NCI-H1092 (cell line): Measurements from ENCODE around the gene GPR3.
A peak's percentile ranks its signal among the peaks of the same experiment; 100 is the strongest.

Source experiments
- DNase-seq: peaks from one replicate; lab custom pipeline; 2025; lab: John Stamatoyannopoulos, UW

GPR3 gene

DNA sequence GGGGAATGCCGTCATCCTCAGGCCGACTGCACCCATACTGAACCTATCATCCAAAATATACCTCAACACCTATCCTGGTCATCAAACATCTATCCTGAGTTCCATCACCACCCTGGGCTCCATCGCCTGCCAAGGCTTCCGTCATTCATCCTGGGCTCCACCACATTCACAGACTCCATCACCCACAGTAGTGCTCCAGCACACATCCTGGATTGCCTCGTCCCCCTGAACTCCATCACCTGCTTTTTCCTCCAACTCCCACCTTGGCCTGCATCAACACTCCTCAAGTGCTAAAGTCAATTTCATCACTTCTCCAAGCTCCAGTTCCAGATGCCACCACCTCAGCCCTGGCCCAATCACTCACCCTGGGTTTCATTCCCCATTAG lies 33.5 kb upstream of the GPR3 start:
- DNase-seq: no peak

DNA sequence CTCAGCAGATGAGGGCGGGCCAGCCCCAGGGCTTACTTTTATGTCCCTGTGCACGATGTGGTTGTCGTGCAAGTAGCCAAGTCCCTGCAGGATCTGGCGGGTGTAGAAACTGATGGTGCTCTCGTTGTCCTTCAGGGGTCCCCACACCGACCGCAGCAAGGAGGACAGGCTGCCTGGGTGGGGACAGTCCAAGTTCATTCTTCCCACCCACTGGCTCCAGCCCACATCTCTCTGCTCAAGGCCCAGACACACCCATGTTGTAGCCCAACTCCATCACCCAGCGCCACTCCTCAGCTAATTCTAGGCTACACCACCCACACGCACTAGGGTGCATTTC lies 32.6 kb upstream of the GPR3 start:
- DNase-seq: no peak

DNA sequence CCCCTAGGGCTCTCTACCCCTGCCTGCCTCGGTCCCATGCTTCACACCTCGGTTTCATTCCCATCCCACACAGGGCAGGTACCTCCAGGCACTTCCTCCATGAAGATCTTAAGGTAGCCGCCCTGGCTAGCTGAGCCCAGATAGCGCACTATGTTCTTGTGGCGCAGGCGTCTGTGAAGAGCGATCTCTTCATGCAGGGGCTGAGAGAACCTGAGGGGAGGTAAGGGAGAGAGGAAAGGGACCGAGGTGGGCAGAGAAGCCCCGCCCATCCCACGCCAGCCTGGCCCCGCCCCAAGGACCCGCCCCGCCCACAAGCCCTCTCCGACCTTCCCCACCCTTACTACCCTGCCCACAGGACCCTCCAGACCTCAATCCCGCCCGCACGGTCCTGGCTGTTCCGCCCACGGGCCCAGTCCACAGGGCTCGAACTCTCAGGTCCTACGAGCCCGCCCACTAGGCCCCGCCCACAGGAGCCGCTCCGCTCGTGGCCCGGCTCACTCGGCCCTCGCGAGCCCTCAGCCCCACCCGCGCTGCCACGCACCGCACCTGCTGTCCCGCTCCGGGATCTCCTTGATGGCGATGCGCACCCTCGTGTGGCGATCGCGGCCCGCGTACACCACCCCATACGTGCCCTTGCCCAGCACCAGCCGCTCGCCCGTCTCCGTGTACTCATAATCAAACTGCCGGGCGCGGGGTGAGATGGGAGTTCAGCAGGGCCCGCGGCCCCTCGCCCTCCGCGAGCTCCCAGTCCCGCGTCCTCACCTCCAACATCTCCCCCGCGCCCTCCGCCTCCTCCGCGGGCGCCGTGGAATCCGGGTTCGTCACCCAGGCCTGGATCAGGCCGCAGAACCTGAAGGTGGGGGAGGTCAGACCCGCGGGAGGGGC lies 32.0 kb upstream of the GPR3 start:
- DNase-seq: no peak

DNA sequence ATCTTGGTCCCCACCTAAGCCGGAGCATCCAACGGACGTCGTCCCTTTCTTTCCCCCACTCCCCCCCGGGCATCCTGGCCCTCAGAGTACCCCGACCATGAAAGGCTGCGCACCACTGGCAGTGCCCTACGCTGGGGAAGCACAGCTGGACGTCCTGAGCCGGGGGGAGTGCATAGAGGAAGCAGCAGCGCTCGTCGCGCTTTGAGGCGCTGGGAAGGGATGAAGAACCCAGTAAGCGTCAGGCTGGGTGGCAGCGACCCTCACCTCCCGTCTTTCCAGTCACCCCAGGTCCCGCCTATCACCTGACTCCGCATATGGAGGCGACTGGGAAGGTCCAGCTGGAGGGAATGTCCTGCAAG lies 31.4 kb upstream of the GPR3 start:
- DNase-seq: no peak

GRCh38 chr1:27361553-27361952 lies 30.9 kb upstream of the GPR3 start:
- DNase-seq: no peak

GRCh38 chr1:27363766-27364695 lies 28.4 kb upstream of the GPR3 start:
- no peak for DNase-seq

GRCh38 chr1:27364696-27365371 lies 27.6 kb upstream of the GPR3 start:
- DNase-seq: no peak

- peak; percentile 67 for DNase-seq
Measured at GRCh38 chr1:27365372-27366112, 26.9 kb upstream of the GPR3 start.

GRCh38 chr1:27366113-27366410 lies 26.4 kb upstream of the GPR3 start:
- DNase-seq: peak; percentile 42

GRCh38 chr1:27366411-27367159 lies 25.8 kb upstream of the GPR3 start, which contains the start of gene MAP3K6:
Gene MAP3K6, minus strand, starts transcription at chr1:27366961. Its CDS starts 364 bp downstream, at chr1:27366597.
- no peak for DNase-seq

DNA sequence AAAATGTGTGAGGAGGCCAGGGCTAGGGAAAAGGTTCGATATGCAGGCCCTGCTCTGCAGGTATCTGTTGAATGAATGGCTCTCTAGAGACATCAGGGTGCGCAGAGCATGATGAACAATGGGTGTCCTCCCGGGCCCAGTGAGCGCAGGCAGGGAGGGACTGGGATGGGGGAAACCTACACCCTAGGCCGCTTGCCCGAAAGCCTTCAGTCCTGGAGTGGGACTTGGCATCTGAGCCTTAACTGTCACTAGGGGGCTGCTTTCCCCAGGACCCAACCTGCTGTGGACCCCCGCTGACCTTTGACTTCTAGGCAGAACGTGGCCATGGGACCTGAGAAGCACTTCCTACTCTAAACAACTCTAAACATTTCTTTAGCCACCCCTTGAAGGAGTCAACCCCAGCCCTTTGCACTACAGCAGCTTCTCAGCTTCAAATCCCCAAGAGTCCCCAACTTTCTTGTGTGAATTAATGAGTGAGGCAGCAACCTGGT lies 25.2 kb upstream of the GPR3 start:
- no peak for DNase-seq

DNA sequence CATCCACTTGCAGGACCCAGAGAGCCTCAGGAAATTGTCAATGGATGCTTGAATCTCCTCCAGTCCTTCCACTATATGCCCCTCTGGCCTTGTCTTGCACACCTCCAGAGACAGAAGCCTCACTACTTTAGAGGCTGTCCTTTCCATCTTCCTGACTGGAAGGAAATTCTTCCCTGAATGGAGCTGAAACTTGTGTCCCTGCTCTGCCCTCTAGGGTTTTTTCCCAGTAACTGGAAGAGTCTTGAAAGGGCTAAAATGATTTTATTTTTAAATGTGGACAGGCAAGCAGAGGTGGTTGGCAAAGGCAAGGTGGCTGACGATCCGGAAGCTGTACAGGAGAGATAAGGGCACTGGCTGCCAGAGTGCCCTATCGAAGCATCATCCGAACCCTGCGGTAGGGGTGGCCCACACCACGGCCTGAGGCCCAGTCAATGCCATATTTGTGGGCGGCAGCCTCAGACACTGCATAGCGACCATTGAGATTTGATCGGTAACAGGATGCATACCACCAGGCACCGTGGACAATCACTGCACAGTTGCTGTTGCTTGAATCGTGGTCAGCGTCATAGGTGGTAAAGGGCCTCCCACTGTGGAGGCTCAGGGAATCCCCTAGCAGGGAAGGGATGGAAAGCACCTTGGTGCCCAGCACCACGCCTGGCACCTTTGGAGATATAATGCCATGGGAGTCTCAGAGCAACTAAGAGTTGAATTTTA lies 23.4 kb upstream of the GPR3 start:
- DNase-seq: no peak

DNA sequence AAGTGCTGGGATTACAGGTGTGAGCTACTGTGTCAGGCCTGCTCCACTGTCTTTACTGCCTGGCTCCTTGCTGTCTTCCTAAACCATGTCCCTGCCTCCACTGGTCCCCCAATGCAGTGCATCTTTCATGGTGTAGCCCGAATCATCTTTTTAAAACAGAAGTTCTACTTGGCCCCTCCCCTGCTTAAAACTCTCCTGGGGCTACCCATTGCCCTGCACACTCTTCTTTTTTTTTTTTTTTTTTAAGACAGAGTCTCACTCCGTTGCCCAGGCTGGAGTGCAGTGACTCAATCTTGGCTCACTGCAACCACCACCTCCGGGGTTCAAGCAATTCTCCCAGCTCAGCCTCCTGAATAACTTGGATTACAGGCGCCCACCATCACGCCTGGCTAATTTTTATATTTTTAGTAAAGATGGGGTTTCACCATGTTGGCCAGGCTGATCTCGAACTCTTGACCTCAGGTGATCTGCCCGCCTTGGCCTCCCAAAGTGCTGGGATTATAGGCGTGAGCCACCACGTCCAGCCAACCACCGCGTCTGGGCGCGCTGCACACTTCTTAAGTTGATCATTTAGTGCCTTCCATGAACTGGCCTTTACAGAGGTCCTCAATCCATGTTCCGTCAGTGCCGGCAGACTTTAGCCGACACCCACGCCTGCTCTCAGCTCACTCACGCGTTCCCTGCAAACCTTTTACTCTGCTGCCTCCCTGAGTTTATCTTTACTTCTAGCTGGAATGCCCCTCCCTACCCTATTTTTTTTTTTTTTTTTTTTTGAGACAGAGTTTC lies 20.2 kb upstream of the GPR3 start:
- DNase-seq: no peak

DNA sequence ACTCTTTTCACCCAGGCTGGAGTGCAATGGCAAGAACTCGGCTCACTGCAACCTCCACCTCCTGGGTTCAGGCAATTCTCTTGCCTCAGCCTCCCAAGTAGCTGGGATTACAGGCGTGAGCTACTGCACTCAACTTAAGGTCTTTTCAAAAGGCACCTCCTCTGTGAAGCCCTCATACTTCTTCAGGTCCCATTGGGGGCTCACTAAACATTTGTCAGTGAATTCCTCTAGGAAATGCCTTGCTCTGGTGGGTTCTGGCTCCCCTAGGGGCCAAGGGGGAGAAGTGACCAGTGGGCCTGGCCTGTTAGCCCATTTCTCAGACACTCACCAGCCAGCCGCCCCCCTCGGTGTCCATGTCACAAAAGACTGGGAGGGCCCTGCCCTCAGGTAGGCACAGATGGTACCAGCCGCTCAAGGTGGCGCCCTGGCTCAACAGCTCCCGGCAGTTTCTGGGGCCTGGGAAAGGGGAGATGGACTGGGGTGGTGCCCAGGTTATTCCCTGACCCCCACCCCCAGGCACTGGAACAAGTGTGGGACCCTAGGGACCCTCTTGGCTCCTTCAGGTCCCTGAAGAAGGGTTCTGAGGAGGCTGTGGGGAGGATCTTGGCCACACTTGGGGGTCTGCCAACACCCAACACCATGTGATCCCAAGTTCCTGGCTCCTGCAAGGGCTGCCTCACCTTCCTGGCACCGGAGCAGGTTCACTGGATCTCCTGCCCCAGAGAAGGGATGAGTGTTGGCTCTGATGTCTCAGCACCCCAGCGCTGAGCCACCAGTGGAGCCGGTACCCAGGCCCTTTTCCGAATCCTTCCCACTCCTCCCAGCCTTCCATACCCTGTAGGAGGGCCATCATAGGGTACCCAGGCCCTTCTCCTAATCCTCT lies 19.4 kb upstream of the GPR3 start:
- no peak for DNase-seq

DNA sequence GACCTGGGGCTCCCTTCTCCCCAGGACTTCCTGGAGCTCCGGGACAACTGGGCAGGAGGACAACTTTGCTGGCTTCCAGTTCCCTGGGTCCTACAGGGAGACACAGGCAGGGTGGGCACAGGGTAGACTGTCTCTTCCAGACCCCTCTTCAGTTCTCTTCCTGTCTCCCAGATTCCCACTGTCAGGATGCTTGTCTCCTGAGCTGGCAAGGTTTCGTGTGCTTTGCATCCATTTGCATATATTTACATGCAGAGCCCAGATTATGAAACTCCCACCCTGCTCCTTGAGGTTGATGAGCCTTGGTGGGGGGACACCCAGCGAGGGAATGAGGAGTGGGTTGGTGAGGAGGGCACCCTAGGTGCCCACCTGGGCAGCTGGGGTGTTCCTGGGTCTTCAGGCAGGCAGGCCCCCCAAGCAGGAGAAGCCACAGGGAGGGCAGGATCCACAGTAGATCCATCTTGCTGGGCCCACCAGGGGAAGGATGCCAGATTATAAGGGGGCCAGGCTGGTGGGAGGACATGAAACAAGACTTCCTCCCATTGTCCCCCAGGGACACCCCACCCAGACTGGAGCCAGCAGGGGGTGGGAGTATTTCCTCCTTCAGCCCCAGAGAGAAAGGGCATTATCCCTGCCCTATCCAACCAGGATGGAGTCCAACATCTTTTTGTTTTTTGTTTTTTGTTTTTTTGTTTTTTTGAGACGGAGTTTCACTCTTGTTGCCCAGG lies 17.9 kb upstream of the GPR3 start, which contains the start of gene FCN3:
FCN3 (minus strand) TSS at position 463 of the 725 bp plus-strand sequence; CDS start at position 457, 6 bp downstream.
- DNase-seq: no peak

GRCh38 chr1:27377760-27378495 lies 14.5 kb upstream of the GPR3 start:
- no peak for DNase-seq

DNA sequence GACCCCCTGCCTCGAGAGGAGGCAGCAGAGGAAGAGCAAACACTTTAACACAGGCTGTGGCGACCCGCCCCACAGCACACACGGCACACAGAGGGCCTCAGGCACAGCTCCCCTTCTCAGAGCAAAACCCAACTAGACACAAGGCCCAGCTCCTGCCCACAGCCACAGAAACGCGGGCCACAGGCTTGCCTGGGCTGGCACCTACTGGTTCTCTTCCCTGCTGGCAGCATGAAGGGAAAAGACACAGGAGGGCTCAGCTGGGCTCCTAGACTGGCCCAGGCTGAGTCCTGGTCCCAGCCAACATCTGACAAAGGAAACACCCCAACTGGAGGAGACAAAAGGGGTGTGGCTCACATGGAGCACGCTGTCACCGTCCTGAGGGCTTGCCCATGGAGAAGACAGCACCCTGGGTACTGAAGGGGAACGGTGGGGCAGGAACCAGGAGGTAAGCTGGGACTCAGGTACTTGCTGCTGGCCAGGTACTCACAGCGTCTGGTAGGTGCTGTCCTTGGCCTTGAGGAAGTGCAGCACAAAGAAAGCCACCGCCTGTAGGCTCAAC lies 12.8 kb upstream of the GPR3 start:
- no peak for DNase-seq
